Astrocyte (in vitro differentiated cells and primary cell): ENCODE measurements around the gene GPR119. TPM values are rescaled to one million over a fixed set of nuclear protein-coding genes. Genes with fewer than 3 reads are reported as not detected.
A peak's percentile ranks its signal among the peaks of the same experiment; 100 is the strongest.
"Not testable (repeated sequence)": the region's sequence is repeated elsewhere in the genome, so short reads cannot be mapped to it uniquely, and the experiment has no call there.

Experiments used
- DNase-seq: peaks from one replicate; pipeline ENCODE4 v3.0.0-alpha.2; 2010; ENCODE audit warnings: low read depth
- FAIRE-seq: peaks from 2 replicates; lab custom pipeline; 2011; peaks lifted over from hg19 to GRCh38; lab: Jason Lieb, UNC
- H2AFZ ChIP-seq: 2 replicates; pipeline ENCODE4 v1.6.0; 2012; ENCODE audit warnings: low read depth, low read length, inconsistent platforms
- H3K27ac ChIP-seq: 2 replicates; pipeline ENCODE4 v1.5.1; 2011; ENCODE audit warnings: low read depth, low read length, inconsistent platforms
- H3K27me3 ChIP-seq: 2 replicates; pipeline ENCODE4 v1.6.0; 2011; ENCODE audit warnings: low read length, inconsistent platforms; ENCODE audit not compliant: insufficient read depth
- H3K36me3 ChIP-seq: 2 replicates; pipeline ENCODE4 v1.5.1; 2011; ENCODE audit warnings: low read length, inconsistent platforms; ENCODE audit not compliant: insufficient read depth
- H3K4me1 ChIP-seq: 2 replicates; pipeline ENCODE4 v1.5.1; 2011; ENCODE audit warnings: low read length, inconsistent platforms; ENCODE audit not compliant: insufficient read depth
- H3K4me2 ChIP-seq: 2 replicates; pipeline ENCODE4 v1.6.0; 2012; ENCODE audit warnings: low read length, inconsistent platforms
- H3K4me3 ChIP-seq: 2 replicates; pipeline ENCODE4 v1.5.1; 2011; ENCODE audit warnings: low read depth, mild to moderate bottlenecking, low read length, inconsistent platforms; ENCODE audit not compliant: insufficient read depth
- H3K79me2 ChIP-seq: 2 replicates; pipeline ENCODE4 v1.6.0; 2012; ENCODE audit warnings: mild to moderate bottlenecking, low read length, inconsistent platforms; ENCODE audit not compliant: insufficient read depth
- H3K9ac ChIP-seq: 2 replicates; pipeline ENCODE4 v1.6.0; 2012; ENCODE audit warnings: mild to moderate bottlenecking, low read length, inconsistent platforms
- H3K9me3 ChIP-seq: 2 replicates; pipeline ENCODE4 v1.5.1; 2012; ENCODE audit warnings: low read depth, mild to moderate bottlenecking, low read length, inconsistent platforms; ENCODE audit not compliant: insufficient read depth
- H4K20me1 ChIP-seq: 2 replicates; pipeline ENCODE4 v1.6.0; 2012; ENCODE audit warnings: low read length, inconsistent platforms; ENCODE audit not compliant: insufficient read depth
- H3K27ac Mint-ChIP-seq: one replicate; pipeline ENCODE4 v1.8.0; 2021; ENCODE audit warnings: mild to moderate bottlenecking, mixed read lengths; ENCODE audit not compliant: unreplicated experiment
- H3K27me3 Mint-ChIP-seq: one replicate; pipeline ENCODE4 v1.8.0; 2021; ENCODE audit warnings: low read depth, mixed read lengths; ENCODE audit not compliant: unreplicated experiment
- H3K36me3 Mint-ChIP-seq: one replicate; pipeline ENCODE4 v1.8.0; 2021; ENCODE audit warnings: low read depth, mixed read lengths; ENCODE audit not compliant: unreplicated experiment
- H3K4me1 Mint-ChIP-seq: one replicate; pipeline ENCODE4 v1.8.0; 2021; ENCODE audit warnings: low read depth, mixed read lengths; ENCODE audit not compliant: unreplicated experiment
- H3K4me3 Mint-ChIP-seq: one replicate; pipeline ENCODE4 v1.8.0; 2021; ENCODE audit warnings: mild to moderate bottlenecking, moderate library complexity, mixed read lengths; ENCODE audit not compliant: unreplicated experiment
- H3K9me3 Mint-ChIP-seq: one replicate; pipeline ENCODE4 v1.8.0; 2021; ENCODE audit warnings: mild to moderate bottlenecking, mixed read lengths; ENCODE audit not compliant: unreplicated experiment
- EZH2 ChIP-seq: IDR thresholded peaks from 2 replicates; pipeline ENCODE4 v1.6.1; 2012; ENCODE audit warnings: mild to moderate bottlenecking, low read length, inconsistent platforms; ENCODE audit not compliant: insufficient read depth
- total RNA-seq: library from RNA; stranded (reverse); gene quantifications from 2 replicates; pipeline ENCODE4 v1.2.1, GENCODE V29; 2021
- TF ChIP-seq, protein P1 (sequence below): IDR thresholded peaks from 2 replicates; pipeline ENCODE4 v1.5.1; 2011; ENCODE audit warnings: low read depth, mild to moderate bottlenecking, inconsistent platforms, low read length, moderate library complexity; ENCODE audit not compliant: insufficient read depth

GPR119 gene
- total RNA-seq, 1 donor from 2014 or later = not detected

DNA sequence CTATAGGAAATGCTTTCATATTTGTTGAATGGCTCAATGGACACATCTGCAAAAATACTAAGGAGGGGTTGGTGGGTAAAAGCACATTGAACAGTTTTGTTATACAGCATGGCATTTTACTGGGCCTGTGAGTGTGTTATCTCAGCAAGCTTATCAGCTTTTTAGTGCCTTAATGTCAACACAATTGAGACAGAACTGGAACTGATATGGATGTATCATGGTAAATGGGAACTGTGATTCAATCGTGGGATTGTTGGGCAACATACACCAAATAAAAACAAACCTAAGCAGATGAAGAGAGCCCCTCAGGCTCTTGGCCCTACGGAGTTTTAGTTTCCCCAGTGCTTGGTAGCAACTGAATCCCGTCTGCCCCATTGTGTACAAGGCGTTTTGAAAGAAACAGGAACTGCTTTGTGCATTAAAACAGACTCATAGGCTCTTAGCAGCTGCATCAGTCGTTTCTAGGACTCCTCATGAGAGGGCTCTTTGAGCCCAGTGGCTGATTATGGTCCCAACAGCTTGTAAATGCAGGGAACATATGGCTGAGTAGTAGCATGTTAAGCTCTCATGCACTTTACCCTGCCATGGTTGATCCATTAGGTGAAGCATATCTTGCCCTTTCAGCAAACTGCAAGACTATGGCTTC, 7.3 kb downstream of the GPR119 start:
- Histone ChIP-seq H3K79me2 (no peaks in the 10 kb centered on the region), H3K27me3 (no peaks in the 10 kb centered on the region), H3K4me2 (no peak overlapping the region), H3K27ac (no peak overlapping the region), H3K9me3 (no peaks in the 10 kb centered on the region), H3K4me3 (no peak overlapping the region), H3K9ac (no peak overlapping the region), H2AFZ (no peak overlapping the region), H4K20me1 (no peaks in the 10 kb centered on the region), H3K4me1 (no peaks in the 10 kb centered on the region), H3K36me3 (peaks cover 2% of the 10 kb centered on the region)
- H3K27ac Mint-ChIP-seq = no peak overlapping the region
- H3K4me1 Mint-ChIP-seq = no peaks in the 10 kb centered on the region
- TF ChIP-seq, protein P1, sequence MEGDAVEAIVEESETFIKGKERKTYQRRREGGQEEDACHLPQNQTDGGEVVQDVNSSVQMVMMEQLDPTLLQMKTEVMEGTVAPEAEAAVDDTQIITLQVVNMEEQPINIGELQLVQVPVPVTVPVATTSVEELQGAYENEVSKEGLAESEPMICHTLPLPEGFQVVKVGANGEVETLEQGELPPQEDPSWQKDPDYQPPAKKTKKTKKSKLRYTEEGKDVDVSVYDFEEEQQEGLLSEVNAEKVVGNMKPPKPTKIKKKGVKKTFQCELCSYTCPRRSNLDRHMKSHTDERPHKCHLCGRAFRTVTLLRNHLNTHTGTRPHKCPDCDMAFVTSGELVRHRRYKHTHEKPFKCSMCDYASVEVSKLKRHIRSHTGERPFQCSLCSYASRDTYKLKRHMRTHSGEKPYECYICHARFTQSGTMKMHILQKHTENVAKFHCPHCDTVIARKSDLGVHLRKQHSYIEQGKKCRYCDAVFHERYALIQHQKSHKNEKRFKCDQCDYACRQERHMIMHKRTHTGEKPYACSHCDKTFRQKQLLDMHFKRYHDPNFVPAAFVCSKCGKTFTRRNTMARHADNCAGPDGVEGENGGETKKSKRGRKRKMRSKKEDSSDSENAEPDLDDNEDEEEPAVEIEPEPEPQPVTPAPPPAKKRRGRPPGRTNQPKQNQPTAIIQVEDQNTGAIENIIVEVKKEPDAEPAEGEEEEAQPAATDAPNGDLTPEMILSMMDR = no peak
- no peak for TF ChIP-seq EZH2
- peak; percentile 49 for FAIRE-seq
- no peaks in the 10 kb centered on the region for H3K27me3 Mint-ChIP-seq
- H3K9me3 Mint-ChIP-seq = no peaks in the 10 kb centered on the region
- no peak for DNase-seq
- H3K4me3 Mint-ChIP-seq = no peak overlapping the region
- no peaks in the 10 kb centered on the region for H3K36me3 Mint-ChIP-seq

DNA sequence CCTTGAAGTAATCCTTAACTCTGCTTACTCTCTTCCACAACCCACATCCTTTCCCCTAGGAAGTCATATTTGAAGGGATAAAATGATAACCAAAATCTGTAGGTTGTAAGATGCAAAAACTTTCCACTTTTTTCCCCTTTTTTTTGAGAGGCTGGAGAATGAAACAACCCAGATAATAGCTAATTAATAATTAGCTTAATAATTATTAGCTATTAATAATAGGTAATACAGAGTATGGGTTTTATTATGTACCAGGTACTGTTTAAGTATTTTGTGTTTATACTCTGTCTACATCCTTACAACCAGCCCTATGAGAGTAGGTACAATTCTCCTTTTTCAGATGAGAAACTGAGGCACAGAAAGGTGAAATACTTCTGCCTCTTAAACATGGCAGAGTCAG, 9.4 kb downstream of the GPR119 start:
- H3K4me1 ChIP-seq = no peaks in the 10 kb centered on the region
- FAIRE-seq (peak; percentile 68), DNase-seq (no peak)

DNA sequence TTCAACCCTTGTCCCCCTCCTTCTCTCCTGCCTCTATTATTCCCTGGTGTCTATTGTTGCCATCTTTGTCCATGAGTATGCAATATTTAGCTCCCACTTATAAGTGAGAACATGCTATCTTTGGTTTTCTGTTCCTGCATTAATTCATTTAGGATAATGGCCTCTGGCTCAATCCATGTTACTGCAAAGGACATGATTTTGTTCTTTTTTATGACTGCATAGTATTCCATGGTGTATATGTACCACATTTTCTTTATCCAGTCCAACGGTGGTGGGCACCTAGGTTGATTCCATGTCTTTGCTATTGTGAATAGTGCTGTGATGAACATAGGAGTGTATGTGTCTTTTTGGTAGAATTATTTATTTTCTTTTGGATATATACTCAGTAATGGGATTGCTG, 33.4 kb downstream of the GPR119 start:
- not testable (repeated sequence) for H4K20me1 ChIP-seq, H3K27me3 ChIP-seq, H3K27me3 Mint-ChIP-seq, H3K4me3 ChIP-seq, H3K27ac Mint-ChIP-seq, DNase-seq, H2AFZ ChIP-seq, H3K4me1 ChIP-seq, H3K9me3 ChIP-seq, H3K36me3 ChIP-seq, H3K27ac ChIP-seq, H3K9me3 Mint-ChIP-seq, H3K79me2 ChIP-seq, FAIRE-seq, H3K4me3 Mint-ChIP-seq, H3K9ac ChIP-seq, H3K4me2 ChIP-seq, H3K4me1 Mint-ChIP-seq, H3K36me3 Mint-ChIP-seq

More for the DNA sequence above, 9.4 kb downstream of the GPR119 start:
- no peak overlapping the region for H3K4me3 Mint-ChIP-seq
- no peaks in the 10 kb centered on the region for H4K20me1 ChIP-seq
- no peaks in the 10 kb centered on the region for H3K27me3 ChIP-seq
- H3K79me2 ChIP-seq = no peaks in the 10 kb centered on the region
- H3K9me3 ChIP-seq = no peaks in the 10 kb centered on the region
- TF ChIP-seq, protein P1 = no peak
- TF ChIP-seq EZH2 = no peak
- H3K9ac ChIP-seq = no peak overlapping the region
- H3K27ac ChIP-seq = no peak overlapping the region
- H3K9me3 Mint-ChIP-seq = no peaks in the 10 kb centered on the region
- no peak overlapping the region for H2AFZ ChIP-seq
- H3K36me3 Mint-ChIP-seq = no peaks in the 10 kb centered on the region
- no peak overlapping the region for H3K4me3 ChIP-seq
- no peaks in the 10 kb centered on the region for H3K4me1 Mint-ChIP-seq
- H3K27me3 Mint-ChIP-seq = no peaks in the 10 kb centered on the region
- H3K36me3 ChIP-seq = peaks cover 2% of the 10 kb centered on the region
- H3K4me2 ChIP-seq = no peak overlapping the region
- no peak overlapping the region for H3K27ac Mint-ChIP-seq
